Type B pancreatic cell (in vitro differentiated cells): Measurements from ENCODE around the gene ST8SIA4. TPM values are rescaled to one million over a fixed set of nuclear protein-coding genes. Genes with fewer than 3 reads are reported as not detected.
A peak's percentile ranks its signal among the peaks of the same experiment; 100 is the strongest.

Experiments used
- DNase-seq: peaks from one replicate; pipeline ENCODE4 v3.0.0; 2021; ENCODE audit warnings: mixed read lengths; ENCODE audit not compliant: unreplicated experiment; ENCODE audit errors: extremely low spot score
- H3K27ac Mint-ChIP-seq: 2 replicates; pipeline ENCODE4 v1.8.0; 2021; ENCODE audit warnings: mild to moderate bottlenecking, mixed read lengths
- H3K27me3 Mint-ChIP-seq: 2 replicates; pipeline ENCODE4 v1.8.0; 2021; ENCODE audit warnings: mixed read lengths
- H3K36me3 Mint-ChIP-seq: 2 replicates; pipeline ENCODE4 v1.8.0; 2021; ENCODE audit warnings: mixed read lengths
- H3K4me1 Mint-ChIP-seq: one replicate; pipeline ENCODE4 v1.8.0; 2021; ENCODE audit warnings: mixed read lengths; ENCODE audit not compliant: unreplicated experiment
- H3K4me3 Mint-ChIP-seq: 2 replicates; pipeline ENCODE4 v1.8.0; 2021; ENCODE audit warnings: mild to moderate bottlenecking, mixed read lengths
- H3K9me3 Mint-ChIP-seq: 2 replicates; pipeline ENCODE4 v1.8.0; 2021; ENCODE audit warnings: mixed read lengths
- CTCF ChIP-seq: fragments of 200-600 bp; sonication (generic); conservative IDR thresholded peaks from 2 replicates; pipeline ENCODE4 v1.5.0; 2021; ENCODE audit warnings: antibody characterized with exemption, mild to moderate bottlenecking
- total RNA-seq: library from RNA; stranded (reverse); gene quantifications from 2 replicates; pipeline ENCODE4 v1.2.1, GENCODE V29; 2021; ENCODE audit warnings: low replicate concordance

Gene ST8SIA4
- total RNA-seq, 1 donor from 2014 or later: 18.0 TPM

- no peak for DNase-seq
- TF ChIP-seq CTCF: no peak
- no peak overlapping the region for H3K4me3 Mint-ChIP-seq
- peaks cover 6% of the 10 kb centered on the region for H3K4me1 Mint-ChIP-seq
- H3K27ac Mint-ChIP-seq: no peak overlapping the region
- H3K27me3 Mint-ChIP-seq: peaks cover 5% of the 10 kb centered on the region
- no peaks in the 10 kb centered on the region for H3K9me3 Mint-ChIP-seq
- no peaks in the 10 kb centered on the region for H3K36me3 Mint-ChIP-seq
Observed at GRCh38 chr5:100762995-100763394, 140.1 kb downstream of the ST8SIA4 start.

- Mint-ChIP-seq H3K4me3 (no peak overlapping the region), H3K27me3 (peaks cover 5% of the 10 kb centered on the region), H3K36me3 (no peaks in the 10 kb centered on the region), H3K9me3 (no peaks in the 10 kb centered on the region), H3K27ac (no peak overlapping the region), H3K4me1 (peaks cover 10% of the 10 kb centered on the region)
- no peak for DNase-seq
- TF ChIP-seq CTCF: no peak
Observed at GRCh38 chr5:100762108-100762507, 141.0 kb downstream of the ST8SIA4 start.

- H3K4me1 Mint-ChIP-seq: peaks cover 10% of the 10 kb centered on the region
- no peaks in the 10 kb centered on the region for H3K36me3 Mint-ChIP-seq
- no peak for DNase-seq
- H3K27me3 Mint-ChIP-seq: peaks cover 12% of the 10 kb centered on the region
- H3K27ac Mint-ChIP-seq: no peak overlapping the region
- no peaks in the 10 kb centered on the region for H3K9me3 Mint-ChIP-seq
- no peak overlapping the region for H3K4me3 Mint-ChIP-seq
- no peak for TF ChIP-seq CTCF
Observed at GRCh38 chr5:100761192-100761591, 141.9 kb downstream of the ST8SIA4 start.

GRCh38 chr5:100760688-100761087 is 142.4 kb downstream of the ST8SIA4 start:
- Mint-ChIP-seq H3K27ac (no peak overlapping the region), H3K4me3 (no peak overlapping the region), H3K36me3 (no peaks in the 10 kb centered on the region), H3K9me3 (no peaks in the 10 kb centered on the region), H3K4me1 (peaks cover 11% of the 10 kb centered on the region), H3K27me3 (peaks cover 13% of the 10 kb centered on the region)
- no peak for DNase-seq
- TF ChIP-seq CTCF: no peak

- peak overlapping the region; percentile 13 for H3K27ac Mint-ChIP-seq
Observed at GRCh38 chr5:100758780-100759179, 144.3 kb downstream of the ST8SIA4 start.

More at GRCh38 chr5:100758780-100759179, 144.3 kb downstream of the ST8SIA4 start:
- Mint-ChIP-seq H3K36me3 (no peaks in the 10 kb centered on the region), H3K4me3 (no peak overlapping the region), H3K4me1 (peaks cover 19% of the 10 kb centered on the region), H3K9me3 (no peaks in the 10 kb centered on the region), H3K27me3 (peaks cover 18% of the 10 kb centered on the region)
- TF ChIP-seq CTCF: no peak
- no peak for DNase-seq
